Neural progenitor cell (in vitro differentiated cells): ENCODE data around the gene PILRB.

Source experiments
- CTCF ChIP-seq: fragments of 200-600 bp; sonication (generic); IDR thresholded peaks from 2 replicates; pipeline ENCODE4 v1.5.1; 2017; ENCODE audit warnings: antibody characterized with exemption, mild to moderate bottlenecking
- EZH2 ChIP-seq: fragments of 200-600 bp; sonication (generic); IDR thresholded peaks from 2 replicates; pipeline ENCODE4 v1.6.1; 2017; ENCODE audit warnings: antibody characterized with exemption, mild to moderate bottlenecking, moderate library complexity

GRCh38 chr7:100342765-100343164, 15.2 kb upstream of the PILRB start:
- TF ChIP-seq CTCF (no peak), EZH2 (no peak)
